ENCODE measurements around the gene LENEP. TPM values are rescaled to one million over a fixed set of nuclear protein-coding genes. Genes with fewer than 3 reads are reported as not detected.

Gene LENEP
- total RNA-seq, 1 donor from 2014 or later, result 0.87 TPM

DNA sequence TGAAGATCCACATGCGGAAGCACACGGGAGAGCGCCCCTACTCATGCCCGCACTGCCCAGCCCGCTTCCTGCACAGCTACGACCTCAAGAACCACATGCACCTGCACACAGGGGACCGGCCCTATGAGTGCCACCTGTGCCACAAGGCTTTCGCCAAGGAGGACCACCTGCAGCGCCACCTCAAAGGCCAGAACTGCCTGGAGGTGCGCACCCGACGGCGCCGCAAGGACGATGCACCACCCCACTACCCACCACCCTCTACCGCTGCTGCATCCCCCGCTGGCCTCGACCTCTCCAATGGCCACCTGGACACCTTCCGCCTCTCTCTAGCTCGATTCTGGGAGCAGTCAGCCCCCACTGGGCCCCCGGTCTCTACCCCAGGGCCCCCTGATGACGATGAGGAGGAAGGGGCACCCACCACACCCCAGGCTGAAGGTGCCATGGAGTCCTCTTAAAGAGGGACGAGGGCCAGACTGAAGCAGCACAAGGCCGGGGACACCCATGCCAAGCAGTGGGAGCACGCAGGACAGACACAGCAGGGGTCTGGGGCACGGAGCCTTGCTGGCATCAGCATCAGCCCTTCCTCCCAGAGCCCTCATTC lies 22.9 kb downstream of the LENEP start:
- H3K27me3 Mint-ChIP-seq (ENCODE audit: low read depth), result no peaks in the 10 kb centered on the region
- no peak for DNase-seq (ENCODE audit: low spot score in 2 of 2, unreplicated experiment in 2 of 2)
- H3K9me3 Mint-ChIP-seq, result no peaks in the 10 kb centered on the region
- TF ChIP-seq, protein P1, sequence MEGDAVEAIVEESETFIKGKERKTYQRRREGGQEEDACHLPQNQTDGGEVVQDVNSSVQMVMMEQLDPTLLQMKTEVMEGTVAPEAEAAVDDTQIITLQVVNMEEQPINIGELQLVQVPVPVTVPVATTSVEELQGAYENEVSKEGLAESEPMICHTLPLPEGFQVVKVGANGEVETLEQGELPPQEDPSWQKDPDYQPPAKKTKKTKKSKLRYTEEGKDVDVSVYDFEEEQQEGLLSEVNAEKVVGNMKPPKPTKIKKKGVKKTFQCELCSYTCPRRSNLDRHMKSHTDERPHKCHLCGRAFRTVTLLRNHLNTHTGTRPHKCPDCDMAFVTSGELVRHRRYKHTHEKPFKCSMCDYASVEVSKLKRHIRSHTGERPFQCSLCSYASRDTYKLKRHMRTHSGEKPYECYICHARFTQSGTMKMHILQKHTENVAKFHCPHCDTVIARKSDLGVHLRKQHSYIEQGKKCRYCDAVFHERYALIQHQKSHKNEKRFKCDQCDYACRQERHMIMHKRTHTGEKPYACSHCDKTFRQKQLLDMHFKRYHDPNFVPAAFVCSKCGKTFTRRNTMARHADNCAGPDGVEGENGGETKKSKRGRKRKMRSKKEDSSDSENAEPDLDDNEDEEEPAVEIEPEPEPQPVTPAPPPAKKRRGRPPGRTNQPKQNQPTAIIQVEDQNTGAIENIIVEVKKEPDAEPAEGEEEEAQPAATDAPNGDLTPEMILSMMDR (IDR thresholded peaks at IDR 0.05; ENCODE audit: unreplicated experiment), result no peak
- no peaks in the 10 kb centered on the region for H3K36me3 Mint-ChIP-seq
- H3K4me1 Mint-ChIP-seq, result peaks cover 9% of the 10 kb centered on the region
- H3K27ac Mint-ChIP-seq, result no peak overlapping the region
- H3K4me3 Mint-ChIP-seq, result peak overlapping the region; percentile 42

DNA sequence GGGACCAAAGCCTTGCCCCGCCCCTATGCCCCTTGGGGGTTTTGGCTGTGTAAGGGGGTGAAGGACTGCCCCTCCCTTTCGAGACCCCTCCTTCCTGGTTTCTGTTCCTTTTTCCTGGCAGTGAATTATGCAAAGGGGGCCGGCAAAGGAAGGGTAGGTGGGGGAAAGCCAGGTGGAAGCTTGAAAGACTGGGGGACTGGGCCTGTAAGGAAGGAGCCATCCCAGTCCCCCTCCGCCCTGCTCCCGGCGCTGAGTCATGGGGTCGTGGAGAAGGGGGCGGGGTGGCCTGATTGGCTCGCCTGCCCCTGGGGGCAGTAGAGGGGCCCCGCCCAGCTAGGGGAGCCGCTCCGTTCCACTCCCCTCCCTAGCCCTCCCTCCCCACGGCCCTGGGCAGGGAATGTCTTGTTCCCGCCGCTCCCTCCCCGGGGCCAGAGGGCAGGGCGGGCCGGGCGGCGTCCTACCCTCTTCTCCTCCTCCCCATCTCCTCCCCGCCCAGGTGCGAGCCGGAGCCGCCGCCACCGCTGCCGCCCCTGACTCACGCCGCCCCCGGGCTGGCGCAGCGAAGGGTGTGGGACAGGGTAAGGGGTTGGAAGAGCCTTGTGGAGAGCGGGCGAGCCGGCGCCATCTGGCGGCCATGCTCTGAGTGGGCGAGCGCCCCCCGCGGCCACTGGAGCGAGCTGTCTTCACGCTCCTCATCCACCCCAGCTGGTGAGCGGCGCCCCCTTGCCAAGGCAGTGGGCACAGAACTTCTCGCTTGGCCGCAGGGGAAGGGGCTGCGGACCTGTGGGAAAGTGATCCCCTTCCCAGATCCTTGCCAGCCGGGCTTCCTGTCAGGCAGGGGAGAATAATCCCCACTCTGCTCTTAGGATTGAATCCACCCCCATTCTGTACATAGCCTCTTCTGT lies 23.9 kb downstream of the LENEP start:
- H3K27ac Mint-ChIP-seq, result peak overlapping the region; percentile 66
- no peaks in the 10 kb centered on the region for H3K36me3 Mint-ChIP-seq
- H3K27me3 Mint-ChIP-seq (ENCODE audit: low read depth), result no peaks in the 10 kb centered on the region
- TF ChIP-seq, protein P1 (IDR thresholded peaks at IDR 0.05; ENCODE audit: unreplicated experiment), result peak; percentile 87
- peaks cover 10% of the 10 kb centered on the region for H3K4me1 Mint-ChIP-seq
- peak; percentile 71 to 91 for DNase-seq (ENCODE audit: low spot score in 2 of 2, unreplicated experiment in 2 of 2)
- H3K4me3 Mint-ChIP-seq, result peak overlapping the region; percentile 56
- no peaks in the 10 kb centered on the region for H3K9me3 Mint-ChIP-seq

DNA sequence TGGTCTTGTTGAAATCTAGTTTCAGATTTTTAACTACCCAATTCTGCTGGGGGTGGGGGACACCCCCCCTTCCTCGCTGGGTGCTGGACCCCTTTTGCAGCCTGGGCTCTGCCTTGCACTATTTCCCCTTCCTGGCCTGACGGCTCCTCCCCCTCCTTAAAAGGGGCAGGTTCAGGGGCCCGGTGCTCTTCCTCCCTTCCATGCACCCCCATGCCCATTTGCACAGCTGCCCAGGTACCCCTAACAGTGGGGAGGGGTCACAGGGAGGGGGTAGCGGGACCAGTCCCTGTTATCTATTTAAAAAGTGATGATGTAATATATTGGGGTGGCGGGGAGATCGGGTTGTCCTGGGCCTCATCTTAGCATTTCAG lies 24.5 kb downstream of the LENEP start:
- DNase-seq (ENCODE audit: low spot score in 2 of 2, unreplicated experiment in 2 of 2), result no peak
- Mint-ChIP-seq H3K27me3 (ENCODE audit: low read depth) (no peaks in the 10 kb centered on the region), H3K27ac (no peak overlapping the region), H3K9me3 (no peaks in the 10 kb centered on the region), H3K36me3 (no peaks in the 10 kb centered on the region), H3K4me3 (peak overlapping the region; percentile 56), H3K4me1 (peaks cover 13% of the 10 kb centered on the region)
- TF ChIP-seq, protein P1 (IDR thresholded peaks at IDR 0.05; ENCODE audit: unreplicated experiment), result no peak

DNA sequence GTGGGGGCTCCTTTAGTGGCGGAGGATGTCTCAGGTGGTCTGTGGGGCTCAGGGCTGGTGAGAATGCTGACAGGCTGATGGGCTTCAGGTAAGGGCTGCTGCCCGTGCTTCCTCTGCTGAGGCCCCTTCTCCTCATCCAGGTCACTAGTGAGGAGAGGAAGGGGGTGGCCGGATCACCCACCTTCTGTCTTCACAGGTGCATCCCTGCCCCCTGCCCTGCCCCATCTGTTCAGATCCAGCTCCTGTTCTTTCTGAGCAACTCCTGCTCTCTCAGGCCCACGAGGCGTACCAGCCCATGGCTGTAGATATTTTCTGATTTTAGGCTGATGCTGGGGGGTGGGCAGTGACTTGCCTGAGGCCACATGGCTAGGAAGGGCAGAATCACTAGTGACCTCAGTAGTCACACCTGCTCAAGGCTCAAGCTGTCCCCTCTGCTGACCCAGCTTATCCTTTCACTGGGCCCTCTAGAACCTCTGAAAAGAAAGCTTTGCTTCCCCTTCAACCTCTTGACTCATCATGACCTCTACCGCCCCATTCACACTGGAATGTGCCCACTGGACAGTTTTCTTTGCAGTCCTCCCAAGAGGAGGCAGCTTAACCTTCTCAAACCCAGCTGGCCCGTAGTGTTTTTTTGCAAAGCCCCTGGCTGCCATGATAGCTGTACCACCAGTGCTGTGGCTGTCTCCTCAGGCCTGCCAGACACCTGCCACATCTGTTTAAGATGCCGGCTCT lies 25.4 kb downstream of the LENEP start:
- DNase-seq (ENCODE audit: low spot score in 2 of 2, unreplicated experiment in 2 of 2), result no peak
- Mint-ChIP-seq H3K4me1 (peaks cover 14% of the 10 kb centered on the region), H3K9me3 (no peaks in the 10 kb centered on the region), H3K4me3 (no peak overlapping the region), H3K27me3 (ENCODE audit: low read depth) (no peaks in the 10 kb centered on the region), H3K36me3 (no peaks in the 10 kb centered on the region), H3K27ac (no peak overlapping the region)
- TF ChIP-seq, protein P1 (IDR thresholded peaks at IDR 0.05; ENCODE audit: unreplicated experiment), result no peak

DNA sequence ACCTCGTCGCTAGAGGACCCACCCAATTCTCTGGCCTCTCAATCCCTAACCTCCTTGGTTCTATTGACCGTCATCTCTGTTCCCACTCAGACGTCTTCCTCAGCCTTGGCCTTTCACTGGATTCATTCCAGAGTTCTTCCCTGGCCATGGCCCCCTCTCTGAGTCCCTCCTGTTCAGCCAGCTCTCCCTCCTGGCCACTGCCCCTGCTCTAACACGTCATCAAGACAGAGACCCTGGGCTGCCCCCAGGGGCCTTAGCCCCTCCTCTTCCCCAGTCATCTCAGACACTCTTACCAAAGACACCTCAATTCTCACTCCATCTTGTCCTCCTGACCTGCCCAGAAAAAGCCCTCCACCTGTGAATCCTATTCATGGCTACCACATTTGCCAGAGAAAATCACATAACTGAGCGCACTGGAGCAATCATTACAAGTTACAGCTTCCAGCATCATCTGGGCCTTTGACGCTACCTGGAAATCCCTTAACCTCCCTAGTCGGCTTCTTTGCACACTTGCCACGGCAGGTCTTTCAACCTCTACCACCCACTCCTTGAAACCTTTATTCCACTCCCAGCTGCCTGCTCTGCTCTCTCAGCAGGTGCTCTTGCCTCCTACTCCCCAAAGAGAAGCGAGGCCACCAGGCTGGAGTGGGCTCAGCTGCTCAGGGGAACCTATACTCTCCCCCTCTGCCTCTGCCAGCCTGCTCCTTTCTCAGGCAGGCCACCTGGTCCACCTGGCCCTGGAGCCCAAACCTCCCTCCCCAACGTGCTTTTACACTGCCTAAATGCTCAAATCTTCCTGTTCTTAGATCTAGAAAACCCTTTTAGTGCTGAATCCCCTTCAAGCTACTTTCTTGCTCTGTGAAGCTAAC lies 26.2 kb downstream of the LENEP start:
- H3K27me3 Mint-ChIP-seq (ENCODE audit: low read depth), result no peaks in the 10 kb centered on the region

More for the DNA sequence above, 26.2 kb downstream of the LENEP start:
- no peak for DNase-seq (ENCODE audit: low spot score in 2 of 2, unreplicated experiment in 2 of 2)
- no peak overlapping the region for H3K4me3 Mint-ChIP-seq
- peaks cover 14% of the 10 kb centered on the region for H3K4me1 Mint-ChIP-seq
- H3K9me3 Mint-ChIP-seq, result no peaks in the 10 kb centered on the region
- no peaks in the 10 kb centered on the region for H3K36me3 Mint-ChIP-seq
- TF ChIP-seq, protein P1 (IDR thresholded peaks at IDR 0.05; ENCODE audit: unreplicated experiment), result no peak
- peak overlapping the region; percentile 17 for H3K27ac Mint-ChIP-seq

Measured in mesothelial cell of epicardium (in vitro differentiated cells).